Neural progenitor cell (in vitro differentiated cells): Measurements from ENCODE around the gene SPINDOC. TPM values are rescaled to one million over a fixed set of nuclear protein-coding genes. Genes with fewer than 3 reads are reported as not detected.
"Not testable (repeated sequence)": the region's sequence is repeated elsewhere in the genome, so short reads cannot be mapped to it uniquely, and the experiment has no call there.

Experiments
- DNase-seq: peaks from one replicate; pipeline ENCODE4 v3.0.0-alpha.2; 2016; ENCODE audit warnings: low spot score
- H2AFZ ChIP-seq: fragments of 200-600 bp; sonication (generic); replicated peaks from 2 replicates; pipeline ENCODE4 v1.6.1; 2016; ENCODE audit warnings: antibody characterized with exemption
- H3F3A ChIP-seq: fragments of 200-600 bp; sonication (generic); 2 replicates; pipeline ENCODE4 v1.6.1; 2016; ENCODE audit warnings: antibody characterized with exemption, low read depth
- H3K27ac ChIP-seq: fragments of 200-600 bp; sonication (generic); 2 replicates; pipeline ENCODE4 v1.5.1; 2016; ENCODE audit warnings: mild to moderate bottlenecking
- H3K27me3 ChIP-seq: fragments of 200-600 bp; sonication (generic); 2 replicates; pipeline ENCODE4 v1.6.1; 2016; ENCODE audit warnings: mild to moderate bottlenecking, moderate library complexity
- H3K36me3 ChIP-seq: fragments of 200-600 bp; sonication (generic); 2 replicates; pipeline ENCODE4 v1.5.1; 2016
- H3K4me1 ChIP-seq: fragments of 200-600 bp; sonication (generic); 2 replicates; pipeline ENCODE4 v1.6.1; 2016; ENCODE audit warnings: mixed run types
- H3K4me2 ChIP-seq: fragments of 200-600 bp; sonication (generic); 2 replicates; pipeline ENCODE4 v1.6.1; 2016
- H3K4me3 ChIP-seq: fragments of 200-600 bp; sonication (generic); 2 replicates; pipeline ENCODE4 v1.5.1; 2016
- H3K79me2 ChIP-seq: fragments of 200-600 bp; sonication (generic); 2 replicates; pipeline ENCODE4 v1.6.1; 2016; ENCODE audit warnings: low read depth
- H3K9ac ChIP-seq: fragments of 200-600 bp; sonication (generic); 2 replicates; pipeline ENCODE4 v1.6.1; 2016
- H3K9me3 ChIP-seq: fragments of 200-600 bp; sonication (generic); 2 replicates; pipeline ENCODE4 v1.5.1; 2016; ENCODE audit warnings: low read depth
- H4K20me1 ChIP-seq: fragments of 200-600 bp; sonication (generic); 2 replicates; pipeline ENCODE4 v1.6.1; 2016; ENCODE audit warnings: low read depth
- H3K27ac Mint-ChIP-seq: 3 replicates; pipeline ENCODE4 v1.8.0; 2021; ENCODE audit warnings: mixed read lengths
- H3K27me3 Mint-ChIP-seq: 2 replicates; pipeline ENCODE4 v1.8.0; 2022; ENCODE audit warnings: low read depth, mild to moderate bottlenecking, inconsistent platforms, moderate library complexity, mixed read lengths; ENCODE audit not compliant: insufficient read depth
- H3K36me3 Mint-ChIP-seq: 3 replicates; pipeline ENCODE4 v1.8.0; 2021; ENCODE audit warnings: mixed read lengths
- H3K4me1 Mint-ChIP-seq: 3 replicates; pipeline ENCODE4 v1.8.0; 2021; ENCODE audit warnings: mixed read lengths
- H3K4me3 Mint-ChIP-seq: 3 replicates; pipeline ENCODE4 v1.8.0; 2021; ENCODE audit warnings: mild to moderate bottlenecking, moderate library complexity, mixed read lengths
- H3K9me3 Mint-ChIP-seq: 3 replicates; pipeline ENCODE4 v1.8.0; 2020; ENCODE audit warnings: mixed read lengths
- EZH2 ChIP-seq: fragments of 200-600 bp; sonication (generic); IDR thresholded peaks from 2 replicates; pipeline ENCODE4 v1.6.1; 2017; ENCODE audit warnings: antibody characterized with exemption, mild to moderate bottlenecking, moderate library complexity
- EZH2phosphoT487 ChIP-seq: fragments of 200-600 bp; sonication (generic); IDR thresholded peaks from 2 replicates; pipeline ENCODE4 v1.6.1; 2017; ENCODE audit warnings: antibody characterized with exemption
- total RNA-seq: library from RNA; depleted of rRNA; stranded (reverse); fragments of >200 nt; gene quantifications from 2 replicates; pipeline ENCODE4 v1.2.3, GENCODE V29; 2015; ENCODE audit warnings: low replicate concordance
- TF ChIP-seq, protein P1 (sequence below): fragments of 200-600 bp; sonication (generic); IDR thresholded peaks from 2 replicates; pipeline ENCODE4 v1.5.1; 2017; ENCODE audit warnings: antibody characterized with exemption, mild to moderate bottlenecking

The SPINDOC gene
- total RNA-seq, 1 donor from 2014 or later, result 27.2 TPM

DNA sequence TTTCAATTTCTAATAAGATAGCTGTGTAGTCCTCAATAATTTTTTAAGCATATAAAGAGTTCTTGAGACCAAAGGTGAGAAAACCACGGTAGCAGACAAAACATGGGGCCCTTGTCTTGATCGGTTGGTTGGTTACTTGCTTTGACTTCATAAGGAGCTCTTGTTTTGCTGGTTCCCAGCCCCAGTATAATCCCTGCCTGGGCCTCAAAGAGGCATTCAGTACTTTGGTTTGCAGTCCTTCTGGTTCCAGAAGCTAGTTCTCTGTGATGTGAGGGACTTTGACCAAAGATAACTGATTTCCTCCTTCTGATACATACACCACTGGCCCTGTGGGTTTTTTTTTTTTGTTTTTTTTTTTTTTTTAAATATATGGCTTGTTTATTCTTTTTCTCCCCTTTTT is 42.7 kb downstream of the SPINDOC start:
- Histone ChIP-seq H3K9ac (no peak overlapping the region), H3K4me3 (no peak overlapping the region), H3K36me3 (no peaks in the 10 kb centered on the region), H3K27me3 (no peaks in the 10 kb centered on the region), H3F3A (peaks cover 9% of the 10 kb centered on the region), H3K9me3 (no peaks in the 10 kb centered on the region), H2AFZ (no peak overlapping the region), H3K4me2 (no peak overlapping the region), H4K20me1 (peaks cover 49% of the 10 kb centered on the region), H3K79me2 (peaks cover 97% of the 10 kb centered on the region), H3K4me1 (peaks cover 17% of the 10 kb centered on the region), H3K27ac (no peak overlapping the region)
- Mint-ChIP-seq H3K4me3 (no peak overlapping the region), H3K9me3 (no peaks in the 10 kb centered on the region), H3K36me3 (peaks cover 8% of the 10 kb centered on the region), H3K4me1 (peaks cover 18% of the 10 kb centered on the region), H3K27me3 (peaks cover 2% of the 10 kb centered on the region), H3K27ac (no peak overlapping the region)
- no peak for DNase-seq
- TF ChIP-seq EZH2 (no peak), EZH2phosphoT487 (no peak)
- TF ChIP-seq, protein P1, sequence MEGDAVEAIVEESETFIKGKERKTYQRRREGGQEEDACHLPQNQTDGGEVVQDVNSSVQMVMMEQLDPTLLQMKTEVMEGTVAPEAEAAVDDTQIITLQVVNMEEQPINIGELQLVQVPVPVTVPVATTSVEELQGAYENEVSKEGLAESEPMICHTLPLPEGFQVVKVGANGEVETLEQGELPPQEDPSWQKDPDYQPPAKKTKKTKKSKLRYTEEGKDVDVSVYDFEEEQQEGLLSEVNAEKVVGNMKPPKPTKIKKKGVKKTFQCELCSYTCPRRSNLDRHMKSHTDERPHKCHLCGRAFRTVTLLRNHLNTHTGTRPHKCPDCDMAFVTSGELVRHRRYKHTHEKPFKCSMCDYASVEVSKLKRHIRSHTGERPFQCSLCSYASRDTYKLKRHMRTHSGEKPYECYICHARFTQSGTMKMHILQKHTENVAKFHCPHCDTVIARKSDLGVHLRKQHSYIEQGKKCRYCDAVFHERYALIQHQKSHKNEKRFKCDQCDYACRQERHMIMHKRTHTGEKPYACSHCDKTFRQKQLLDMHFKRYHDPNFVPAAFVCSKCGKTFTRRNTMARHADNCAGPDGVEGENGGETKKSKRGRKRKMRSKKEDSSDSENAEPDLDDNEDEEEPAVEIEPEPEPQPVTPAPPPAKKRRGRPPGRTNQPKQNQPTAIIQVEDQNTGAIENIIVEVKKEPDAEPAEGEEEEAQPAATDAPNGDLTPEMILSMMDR, result no peak

GRCh38 chr11:63858628-63859550 is 45.6 kb downstream of the SPINDOC start:
- peaks cover 96% of the 10 kb centered on the region for H3K79me2 ChIP-seq
- no peaks in the 10 kb centered on the region for H3K9me3 Mint-ChIP-seq
- peaks cover 19% of the 10 kb centered on the region for H3K4me1 Mint-ChIP-seq
- no peak overlapping the region for H3K4me2 ChIP-seq
- H3F3A ChIP-seq, result peaks cover 3% of the 10 kb centered on the region
- TF ChIP-seq EZH2phosphoT487, result no peak
- TF ChIP-seq EZH2, result no peak
- TF ChIP-seq, protein P1, result no peak
- H3K9me3 ChIP-seq, result no peaks in the 10 kb centered on the region
- H3K27me3 ChIP-seq, result no peaks in the 10 kb centered on the region
- no peak overlapping the region for H3K27ac Mint-ChIP-seq
- H3K36me3 Mint-ChIP-seq, result peaks cover 8% of the 10 kb centered on the region
- no peak overlapping the region for H3K27ac ChIP-seq
- peaks cover 51% of the 10 kb centered on the region for H4K20me1 ChIP-seq
- H3K9ac ChIP-seq, result no peak overlapping the region
- no peak overlapping the region for H3K4me3 ChIP-seq
- no peaks in the 10 kb centered on the region for H3K36me3 ChIP-seq
- H3K4me1 ChIP-seq, result peaks cover 19% of the 10 kb centered on the region
- H2AFZ ChIP-seq, result no peak overlapping the region
- H3K27me3 Mint-ChIP-seq, result peaks cover 3% of the 10 kb centered on the region
- DNase-seq, result no peak
- no peak overlapping the region for H3K4me3 Mint-ChIP-seq

DNA sequence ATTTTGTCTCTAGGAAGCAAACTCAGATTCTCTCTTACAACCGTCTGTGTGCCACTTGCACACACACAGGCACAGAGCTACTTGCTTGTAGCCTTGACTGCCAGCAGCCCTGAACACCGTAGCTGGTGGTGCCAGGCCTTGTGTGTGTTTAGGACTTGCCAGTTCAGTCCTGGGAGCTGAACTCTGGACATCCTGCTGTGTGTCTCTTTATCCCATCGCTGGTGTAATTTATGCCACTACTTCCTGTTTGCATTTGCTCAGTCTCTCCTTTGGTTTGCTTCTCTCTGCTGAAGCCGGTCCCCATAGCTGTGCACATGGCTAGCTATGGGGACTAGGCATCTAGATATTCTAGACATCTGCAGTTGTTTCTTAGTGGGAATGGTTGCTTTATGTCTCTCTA is 49.7 kb downstream of the SPINDOC start:
- peaks cover 13% of the 10 kb centered on the region for H3K4me1 ChIP-seq
- H2AFZ ChIP-seq, result no peak overlapping the region
- H3K4me2 ChIP-seq, result no peak overlapping the region
- no peaks in the 10 kb centered on the region for H3K9me3 Mint-ChIP-seq
- no peak overlapping the region for H3K9ac ChIP-seq
- H3K4me3 Mint-ChIP-seq, result no peak overlapping the region
- H3K4me1 Mint-ChIP-seq, result peaks cover 24% of the 10 kb centered on the region
- H4K20me1 ChIP-seq, result peaks cover 84% of the 10 kb centered on the region
- H3K27me3 ChIP-seq, result no peaks in the 10 kb centered on the region
- H3K36me3 ChIP-seq, result no peaks in the 10 kb centered on the region
- DNase-seq, result no peak
- H3K36me3 Mint-ChIP-seq, result peaks cover 11% of the 10 kb centered on the region
- peak overlapping the region; percentile 67 for H3K27ac Mint-ChIP-seq
- H3K27ac ChIP-seq, result peak overlapping the region; percentile 57
- peaks cover 2% of the 10 kb centered on the region for H3K27me3 Mint-ChIP-seq
- no peaks in the 10 kb centered on the region for H3K9me3 ChIP-seq
- TF ChIP-seq, protein P1, result no peak
- TF ChIP-seq EZH2phosphoT487, result no peak
- no peak for TF ChIP-seq EZH2
- peaks cover 96% of the 10 kb centered on the region for H3K79me2 ChIP-seq
- no peaks in the 10 kb centered on the region for H3F3A ChIP-seq
- no peak overlapping the region for H3K4me3 ChIP-seq

DNA sequence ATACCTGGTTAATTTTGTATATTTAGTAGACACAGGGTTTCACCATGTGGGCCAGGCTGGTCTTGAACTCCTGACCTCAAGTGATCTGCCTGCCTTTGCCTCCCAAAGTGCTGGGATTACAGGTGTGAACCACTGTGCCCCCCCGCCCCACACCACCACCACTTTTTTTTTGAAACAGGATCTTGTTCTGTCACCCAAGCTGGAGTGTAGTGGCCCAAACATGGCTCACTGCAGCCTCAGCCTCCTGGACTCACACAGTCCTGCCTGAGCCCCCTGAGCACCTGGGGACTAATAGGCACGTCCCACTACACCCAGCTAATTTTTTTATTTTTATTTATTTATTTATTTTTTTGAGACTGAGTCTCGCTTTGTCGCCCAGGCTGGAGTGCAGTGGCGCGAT is 50.4 kb downstream of the SPINDOC start:
- not testable (repeated sequence) for H2AFZ ChIP-seq, H3F3A ChIP-seq, H3K4me3 Mint-ChIP-seq, H3K36me3 ChIP-seq, H3K4me3 ChIP-seq, H3K9me3 ChIP-seq, H3K27ac ChIP-seq, H3K27me3 Mint-ChIP-seq, H3K27me3 ChIP-seq, DNase-seq, H3K9me3 Mint-ChIP-seq, H3K4me2 ChIP-seq, H3K9ac ChIP-seq, H3K27ac Mint-ChIP-seq
- Mint-ChIP-seq H3K4me1 (peaks cover 28% of the 10 kb centered on the region), H3K36me3 (peaks cover 14% of the 10 kb centered on the region)
- Histone ChIP-seq H3K4me1 (peaks cover 13% of the 10 kb centered on the region), H4K20me1 (peaks cover 84% of the 10 kb centered on the region), H3K79me2 (peaks cover 96% of the 10 kb centered on the region)
